ENCODE results near the gene GHRH. TPM values are rescaled to one million over a fixed set of nuclear protein-coding genes. Genes with fewer than 3 reads are reported as not detected.

Gene GHRH
- total RNA-seq, 2 donors from 2014 or later = not detected

- TF ChIP-seq CTCF (IDR thresholded peaks at IDR 0.05) (peak in 5 of 7 experiments; percentile 11 to 34 (median 30)), POLR2A (IDR thresholded peaks at IDR 0.05) (no peak)
- H3K27me3 ChIP-seq = no peaks in the 10 kb centered on the region
- peak overlapping the region in 2 of 4 donors; percentile 28 to 48 for H3K27ac ChIP-seq
- no peak overlapping the region for H3K4me3 ChIP-seq
- DNase-seq (peak; percentile 55 to 74 (median 62)), ATAC-seq (peak; percentile 87)
- no peaks in the 10 kb centered on the region for H3K36me3 ChIP-seq (replicated peaks in 1 of 2; ENCODE audit: insufficient read depth in 1 of 2, low read depth in 2 of 2)
- H3K9me3 ChIP-seq = no peaks in the 10 kb centered on the region
- WGBS, 2 donors = 18 to 22% methylated on average over 15 of the region's 15 CpGs
- intact Hi-C loops (cut with DNase I) = no loop called here
- H3K4me1 ChIP-seq = peaks cover 10% of the 10 kb centered on the region
Observed at GRCh38 chr20:37276494-37277252, 15.1 kb upstream of the GHRH start.

- ATAC-seq (no peak), DNase-seq (no peak)
- TF ChIP-seq POLR2A (IDR thresholded peaks at IDR 0.05) (no peak), CTCF (IDR thresholded peaks at IDR 0.05) (no peak)
- Histone ChIP-seq H3K27me3 (no peaks in the 10 kb centered on the region), H3K9me3 (no peaks in the 10 kb centered on the region), H3K4me1 (peaks cover 11% of the 10 kb centered on the region), H3K36me3 (replicated peaks in 1 of 2; ENCODE audit: insufficient read depth in 1 of 2, low read depth in 2 of 2) (no peaks in the 10 kb centered on the region), H3K27ac (peak overlapping the region in 1 of 4 donors; percentile 55), H3K4me3 (no peak overlapping the region)
- WGBS, 2 donors = 31 to 38% methylated on average over 5 of the region's 5 CpGs
- intact Hi-C loops (cut with DNase I) = loop anchor here (5.0 kb wide), 1 partner anchor 112 kb away; no protein-coding TSS in a partner anchor
Observed at GRCh38 chr20:37274851-37275524, 13.4 kb upstream of the GHRH start.

GRCh38 chr20:37273988-37274387 lies 12.4 kb upstream of the GHRH start:
- no peak for ATAC-seq
- WGBS, 2 donors = 75 to 94% methylated on average over 1 of the region's 1 CpG
- Histone ChIP-seq H3K36me3 (replicated peaks in 1 of 2; ENCODE audit: insufficient read depth in 1 of 2, low read depth in 2 of 2) (no peaks in the 10 kb centered on the region), H3K27me3 (no peaks in the 10 kb centered on the region), H3K27ac (no peak overlapping the region), H3K4me3 (no peak overlapping the region), H3K9me3 (no peaks in the 10 kb centered on the region), H3K4me1 (peaks cover 17% of the 10 kb centered on the region)
- no peak for TF ChIP-seq CTCF (IDR thresholded peaks at IDR 0.05)
- TF ChIP-seq POLR2A (IDR thresholded peaks at IDR 0.05) = no peak
- intact Hi-C loops (cut with DNase I) = loop anchor here (5.0 kb wide), 1 partner anchor 113 kb away; no protein-coding TSS in a partner anchor
- DNase-seq = no peak

GRCh38 chr20:37271421-37271768 lies 9.8 kb upstream of the GHRH start:
- no peak for DNase-seq
- ATAC-seq = no peak
- Histone ChIP-seq H3K9me3 (no peaks in the 10 kb centered on the region), H3K4me3 (no peak overlapping the region), H3K27ac (no peak overlapping the region), H3K4me1 (peaks cover 8% of the 10 kb centered on the region), H3K36me3 (replicated peaks in 1 of 2; ENCODE audit: insufficient read depth in 1 of 2, low read depth in 2 of 2) (no peaks in the 10 kb centered on the region), H3K27me3 (no peaks in the 10 kb centered on the region)
- TF ChIP-seq CTCF (IDR thresholded peaks at IDR 0.05) = no peak
- TF ChIP-seq POLR2A (IDR thresholded peaks at IDR 0.05) = no peak
- WGBS, 2 donors = 55 to 67% methylated on average over 3 of the region's 3 CpGs
- intact Hi-C loops (cut with DNase I) = loop anchor here (5.0 kb wide), 1 partner anchor 116 kb away; no protein-coding TSS in a partner anchor
